Activated T-helper 1 cell treated with anti-CD3 and anti-CD28 coated beads, Interleukin-12 subunit alpha, Interleukin-12 subunit beta, Interleukin-2, Interleukin-4 antibody, amounts not matched to agents 30 ng/mL and 10 ng/mL and 1 ng/mL, durations not matched to agents 14 hours and 24 hours and 36 hours (primary cell): ENCODE results near the gene SELENOI. TPM values are rescaled to one million over a fixed set of nuclear protein-coding genes. Genes with fewer than 3 reads are reported as not detected.
A peak's percentile ranks its signal among the peaks of the same experiment; 100 is the strongest.
"Not testable (repeated sequence)": the region's sequence is repeated elsewhere in the genome, so short reads cannot be mapped to it uniquely, and the experiment has no call there.

Source experiments
- DNase-seq: peaks from one replicate; pipeline ENCODE4 v3.0.0; 2021; ENCODE audit warnings: low spot score
- H3K27ac Mint-ChIP-seq: one replicate; pipeline ENCODE4 v1.8.0; 2021; ENCODE audit warnings: mild to moderate bottlenecking, mixed read lengths
- H3K27me3 Mint-ChIP-seq: one replicate; pipeline ENCODE4 v1.8.0; 2022; ENCODE audit warnings: mild to moderate bottlenecking, moderate library complexity, mixed read lengths; ENCODE audit not compliant: insufficient read depth
- H3K36me3 Mint-ChIP-seq: one replicate; pipeline ENCODE4 v1.8.0; 2021; ENCODE audit warnings: low read depth, mixed read lengths
- H3K4me1 Mint-ChIP-seq: one replicate; pipeline ENCODE4 v1.8.0; 2021; ENCODE audit warnings: low read depth, mixed read lengths
- H3K4me3 Mint-ChIP-seq: one replicate; pipeline ENCODE4 v1.8.0; 2021; ENCODE audit warnings: mild to moderate bottlenecking, moderate library complexity, mixed read lengths
- H3K9me3 Mint-ChIP-seq: one replicate; pipeline ENCODE4 v1.8.0; 2021; ENCODE audit warnings: mixed read lengths
- intact Hi-C: fragments of 100-400 bp; cut with micrococcal nuclease; formaldehyde crosslinking; loops from one replicate; pipeline ENCODE4 v1.15.1; 2024
- total RNA-seq: library from RNA; stranded (reverse); gene quantifications from 2 replicates; pipeline ENCODE4 v1.2.3, GENCODE V29; 2022

Gene SELENOI, protein sequence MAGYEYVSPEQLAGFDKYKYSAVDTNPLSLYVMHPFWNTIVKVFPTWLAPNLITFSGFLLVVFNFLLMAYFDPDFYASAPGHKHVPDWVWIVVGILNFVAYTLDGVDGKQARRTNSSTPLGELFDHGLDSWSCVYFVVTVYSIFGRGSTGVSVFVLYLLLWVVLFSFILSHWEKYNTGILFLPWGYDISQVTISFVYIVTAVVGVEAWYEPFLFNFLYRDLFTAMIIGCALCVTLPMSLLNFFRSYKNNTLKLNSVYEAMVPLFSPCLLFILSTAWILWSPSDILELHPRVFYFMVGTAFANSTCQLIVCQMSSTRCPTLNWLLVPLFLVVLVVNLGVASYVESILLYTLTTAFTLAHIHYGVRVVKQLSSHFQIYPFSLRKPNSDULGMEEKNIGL
- total RNA-seq: 66.6 and 68.2 TPM in 2 replicates

DNA sequence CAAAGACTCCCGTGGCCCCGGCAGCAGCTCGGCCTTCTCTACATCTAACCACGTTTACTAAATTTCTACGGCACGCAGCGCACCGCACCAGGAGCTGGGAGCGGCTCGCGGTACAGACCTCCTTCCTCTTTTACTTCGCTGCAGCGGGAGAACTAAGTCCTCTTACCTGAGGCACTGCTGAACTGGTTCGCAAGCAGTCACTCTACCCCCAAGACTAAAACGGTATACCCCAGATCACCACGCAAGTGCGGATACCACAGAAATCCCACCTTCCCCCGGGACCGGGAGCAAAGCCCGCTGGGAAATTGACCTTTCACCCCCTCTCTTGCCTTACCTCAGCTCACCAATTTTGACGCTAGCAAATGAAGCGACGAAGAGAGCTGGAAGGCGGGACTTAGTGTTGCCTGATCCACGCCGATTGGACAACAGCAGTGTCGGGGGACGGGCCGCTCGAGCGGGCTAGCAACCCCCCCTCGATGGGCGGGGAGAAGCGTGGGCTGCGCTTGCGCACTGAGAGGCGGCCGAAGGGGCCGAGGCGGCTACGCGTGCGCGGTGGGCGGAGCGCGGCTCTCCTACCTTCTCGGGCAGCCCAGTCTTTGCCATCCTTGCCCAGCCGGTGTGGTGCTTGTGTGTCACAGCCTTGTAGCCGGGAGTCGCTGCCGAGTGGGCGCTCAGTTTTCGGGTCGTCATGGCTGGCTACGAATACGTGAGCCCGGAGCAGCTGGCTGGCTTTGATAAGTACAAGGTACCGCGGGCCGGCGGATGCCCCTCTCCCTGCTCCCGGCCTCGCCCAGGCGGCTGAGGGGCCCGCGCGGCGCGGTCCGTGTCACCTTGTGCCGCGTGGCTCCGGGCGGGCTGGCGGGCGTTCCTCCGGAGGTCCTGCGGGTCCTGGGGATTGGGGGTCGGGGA is at the start of gene SELENOI:
SELENOI (plus strand) TSS at position 599 of the 909 bp plus-strand sequence; CDS start at position 689, 90 bp downstream.
- H3K4me1 Mint-ChIP-seq: peaks cover 33% of the 10 kb centered on the region
- no peaks in the 10 kb centered on the region for H3K27me3 Mint-ChIP-seq
- peaks cover 12% of the 10 kb centered on the region for H3K36me3 Mint-ChIP-seq
- peak; percentile 100 for DNase-seq
- peak within 1 kb of the TSS; percentile 98 for H3K27ac Mint-ChIP-seq
- intact Hi-C loops: loop anchor here (1.0 to 5.0 kb wide), 11 partner anchors 15 to 1303 kb away; partner anchors contain the start of genes AGBL5, ASXL2, CENPA and EFR3B
- H3K9me3 Mint-ChIP-seq: no peaks in the 10 kb centered on the region
- H3K4me3 Mint-ChIP-seq: peak within 1 kb of the TSS; percentile 99

DNA sequence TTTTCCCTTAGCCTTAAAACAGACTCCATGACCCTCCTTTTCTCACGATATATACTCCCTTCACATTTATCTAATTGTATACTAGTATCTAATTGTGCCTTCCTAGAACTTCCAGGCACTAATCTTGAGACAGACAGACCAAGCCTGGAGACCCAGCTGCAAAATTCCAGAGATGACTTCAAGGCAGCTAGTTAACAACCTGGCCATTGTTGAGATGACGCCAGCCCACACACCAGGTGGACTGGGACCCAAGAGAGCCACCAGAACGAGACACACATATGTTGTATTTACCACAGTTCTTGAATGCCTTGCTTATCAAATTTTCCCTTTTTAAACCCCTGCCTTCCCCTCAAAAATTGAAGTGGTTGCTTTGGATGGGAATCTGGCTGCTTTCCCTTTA is 48.9 kb upstream of the SELENOI start:
- no peaks in the 10 kb centered on the region for H3K36me3 Mint-ChIP-seq
- no peak for DNase-seq
- H3K9me3 Mint-ChIP-seq: no peaks in the 10 kb centered on the region
- H3K4me3 Mint-ChIP-seq: no peak overlapping the region
- H3K27me3 Mint-ChIP-seq: peaks cover 31% of the 10 kb centered on the region
- H3K27ac Mint-ChIP-seq: no peak overlapping the region
- no peaks in the 10 kb centered on the region for H3K4me1 Mint-ChIP-seq
- intact Hi-C loops: no loop called here

DNA sequence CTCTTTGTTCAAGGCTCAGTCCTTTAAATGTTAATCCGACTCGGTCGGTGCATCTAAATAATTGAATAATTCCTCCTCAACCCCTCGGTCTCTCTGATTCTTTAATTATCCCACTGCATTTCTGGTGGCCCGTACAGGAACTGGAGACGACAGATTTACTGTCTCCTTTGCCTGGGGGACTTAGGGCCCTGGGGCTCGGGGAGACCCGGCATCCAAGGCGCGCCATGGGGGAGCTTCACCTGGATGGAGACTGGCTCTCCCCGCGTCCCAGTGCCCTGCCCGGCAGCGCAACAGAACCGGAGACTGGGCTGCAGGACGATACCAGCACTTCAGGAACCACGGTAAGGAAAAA is 47.7 kb upstream of the SELENOI start:
- Mint-ChIP-seq H3K4me3 (no peak overlapping the region), H3K27me3 (peaks cover 36% of the 10 kb centered on the region), H3K4me1 (no peaks in the 10 kb centered on the region), H3K36me3 (no peaks in the 10 kb centered on the region), H3K9me3 (no peaks in the 10 kb centered on the region), H3K27ac (no peak overlapping the region)
- intact Hi-C loops: loop anchor here (2.0 kb wide), 2 partner anchors 33 to 53 kb away; partner anchors contain the start of genes HADHA and HADHB
- no peak for DNase-seq

DNA sequence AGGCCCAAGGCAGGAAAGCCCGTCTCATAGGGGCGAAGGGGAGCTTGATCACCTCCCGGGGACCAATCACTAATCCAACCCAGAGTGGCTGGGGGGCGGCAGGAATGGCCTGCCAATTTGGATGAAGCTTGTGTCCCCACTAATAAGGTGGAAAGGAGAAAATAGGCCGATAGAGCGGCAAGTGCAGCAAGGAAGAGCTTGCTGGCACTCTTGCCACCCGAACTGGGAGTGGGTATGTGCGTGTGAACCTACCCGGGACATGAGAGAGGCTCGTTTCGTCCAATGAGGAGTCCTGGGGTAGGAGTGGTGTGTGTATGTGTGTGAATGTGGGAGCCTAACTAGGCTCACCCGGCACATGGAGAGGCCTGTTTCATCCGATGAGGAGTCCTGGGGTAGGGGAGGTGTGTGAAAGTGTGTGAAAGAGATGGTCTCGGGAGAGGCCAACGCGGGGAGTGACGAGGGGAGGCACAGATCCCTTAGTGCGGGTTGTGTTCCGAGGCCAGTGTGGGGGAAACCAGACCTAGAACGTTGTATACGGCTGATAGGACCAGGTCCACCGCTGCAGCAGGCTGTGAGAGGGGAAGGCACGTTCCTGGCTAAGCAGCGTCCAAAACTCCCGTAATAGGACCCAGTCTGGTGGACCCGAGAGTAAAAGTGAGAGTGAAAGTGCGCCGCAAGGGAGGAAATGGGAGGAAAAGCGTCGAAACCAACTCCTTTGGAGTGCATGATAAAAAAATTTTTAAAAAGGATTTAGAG is 47.1 kb upstream of the SELENOI start:
- no peaks in the 10 kb centered on the region for H3K36me3 Mint-ChIP-seq
- no peaks in the 10 kb centered on the region for H3K9me3 Mint-ChIP-seq
- no peak overlapping the region for H3K27ac Mint-ChIP-seq
- H3K4me3 Mint-ChIP-seq: no peak overlapping the region
- no peak for DNase-seq
- H3K4me1 Mint-ChIP-seq: no peaks in the 10 kb centered on the region
- intact Hi-C loops: loop anchor here (2.0 kb wide), 2 partner anchors 32 to 54 kb away; partner anchors contain the start of genes HADHA and HADHB
- H3K27me3 Mint-ChIP-seq: peaks cover 36% of the 10 kb centered on the region

DNA sequence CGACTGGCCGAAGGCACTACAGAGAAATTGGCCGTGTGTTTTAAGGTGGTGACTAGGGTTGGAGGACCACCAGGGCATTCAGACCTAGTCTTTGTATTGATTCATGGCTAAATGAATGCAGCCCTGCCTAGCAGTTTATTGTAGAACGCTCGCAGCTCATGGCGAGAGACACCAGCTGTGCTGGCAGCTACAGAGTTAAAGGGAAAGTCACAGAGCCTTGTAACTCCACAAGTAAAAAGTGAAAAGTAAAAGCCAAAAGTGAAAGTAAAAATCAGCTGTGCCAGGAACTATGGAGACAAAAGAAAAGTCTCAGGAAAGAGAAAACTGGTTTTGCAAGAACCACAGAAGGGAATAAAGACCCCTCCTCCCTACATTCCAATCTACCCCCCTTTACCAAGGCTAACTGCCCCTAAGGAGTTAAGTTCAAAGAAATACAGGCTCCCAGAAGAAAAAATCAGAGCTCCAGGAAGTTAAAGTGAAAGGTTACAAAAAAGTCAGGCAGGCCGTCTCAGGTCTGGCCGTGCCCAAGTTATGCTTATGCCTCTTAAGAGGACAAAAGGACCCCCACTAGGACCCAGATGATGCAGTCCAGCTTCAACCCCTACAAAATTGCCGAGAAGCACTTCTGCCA is 46.4 kb upstream of the SELENOI start:
- H3K9me3 Mint-ChIP-seq: no peaks in the 10 kb centered on the region
- intact Hi-C loops: loop anchor here (2.0 kb wide), 2 partner anchors 31 to 55 kb away; partner anchors contain the start of genes HADHA and HADHB
- no peak overlapping the region for H3K27ac Mint-ChIP-seq
- no peaks in the 10 kb centered on the region for H3K36me3 Mint-ChIP-seq
- DNase-seq: no peak
- peaks cover 40% of the 10 kb centered on the region for H3K27me3 Mint-ChIP-seq
- no peaks in the 10 kb centered on the region for H3K4me1 Mint-ChIP-seq
- H3K4me3 Mint-ChIP-seq: no peak overlapping the region

DNA sequence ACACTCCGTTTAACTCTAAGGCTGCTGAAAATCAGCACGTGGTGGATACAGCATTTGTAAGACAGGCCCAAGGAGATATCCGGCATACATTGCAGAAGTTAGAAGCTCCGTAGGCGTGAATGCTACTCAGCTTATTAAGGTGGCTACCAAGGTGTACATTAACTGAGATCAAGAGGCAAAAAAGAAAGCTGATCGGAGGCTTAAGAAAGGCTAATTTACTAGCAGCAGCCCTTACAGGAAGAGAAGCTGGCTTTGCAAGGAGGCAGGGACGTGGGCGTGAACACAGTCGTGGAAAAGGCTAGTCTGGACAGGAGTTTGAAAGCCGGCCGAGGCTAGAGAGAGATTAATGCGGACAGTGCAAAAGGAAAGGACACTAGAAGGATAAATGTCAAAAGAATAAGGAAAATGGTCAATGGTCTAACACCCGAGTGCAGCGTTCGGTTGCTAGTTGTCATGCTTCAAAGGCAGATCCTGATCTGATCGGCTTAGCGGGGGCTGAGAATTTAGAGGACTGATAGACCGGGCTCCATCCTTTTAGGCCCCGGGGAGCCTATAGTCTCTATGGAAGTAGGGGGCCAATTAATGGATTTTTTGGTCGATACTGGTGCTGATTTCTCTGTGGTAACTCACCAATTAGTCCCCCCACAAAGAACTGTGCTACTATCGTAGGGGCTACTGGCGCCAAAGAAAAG is 45.6 kb upstream of the SELENOI start:
- H3K36me3 Mint-ChIP-seq: no peaks in the 10 kb centered on the region
- intact Hi-C loops: no loop called here
- no peaks in the 10 kb centered on the region for H3K9me3 Mint-ChIP-seq
- no peak for DNase-seq
- no peak overlapping the region for H3K4me3 Mint-ChIP-seq
- no peaks in the 10 kb centered on the region for H3K4me1 Mint-ChIP-seq
- no peak overlapping the region for H3K27ac Mint-ChIP-seq
- peaks cover 39% of the 10 kb centered on the region for H3K27me3 Mint-ChIP-seq

DNA sequence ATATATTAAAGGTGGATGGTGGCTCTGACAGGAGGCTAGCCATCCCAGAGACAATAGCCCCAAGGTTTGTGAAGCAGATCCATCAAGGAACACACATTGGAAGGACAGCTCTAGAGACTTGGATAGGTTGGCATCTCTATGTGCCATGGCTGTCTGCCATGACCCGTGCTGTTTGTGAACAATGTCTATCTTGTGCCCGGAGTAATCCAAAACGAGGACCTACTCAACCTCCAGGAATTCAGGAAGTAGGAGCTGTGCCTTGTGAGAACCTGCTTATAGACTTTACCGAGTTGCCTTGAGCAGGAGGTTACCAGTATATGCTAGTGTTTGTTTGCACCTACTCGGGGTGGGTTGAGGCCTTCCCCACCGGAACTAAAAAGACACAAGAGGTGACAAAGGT is 43.1 kb upstream of the SELENOI start:
- H3K9me3 Mint-ChIP-seq: no peaks in the 10 kb centered on the region

DNA sequence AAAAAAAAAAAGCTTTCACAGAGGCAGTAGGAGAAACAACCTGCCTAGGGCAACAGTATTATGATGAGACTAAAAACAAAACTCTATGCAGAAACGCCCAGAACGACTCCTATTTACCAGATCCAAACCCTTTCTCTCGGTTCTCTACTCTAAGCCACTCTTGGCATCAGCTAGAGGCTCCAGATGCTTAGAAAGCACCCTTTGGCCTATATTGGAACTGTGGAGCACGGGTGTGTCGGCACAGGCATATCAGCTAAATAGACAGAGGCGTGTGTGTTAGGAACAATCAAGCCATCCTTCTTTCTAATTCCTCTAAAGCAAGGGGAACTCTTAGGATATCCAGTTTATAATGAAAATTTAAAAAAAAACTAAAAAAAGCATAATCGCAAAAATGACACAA is 40.8 kb upstream of the SELENOI start:
- H3K9me3 Mint-ChIP-seq, H3K36me3 Mint-ChIP-seq, H3K4me3 Mint-ChIP-seq, DNase-seq, H3K27ac Mint-ChIP-seq, intact Hi-C loops, H3K4me1 Mint-ChIP-seq: not testable (repeated sequence)
- H3K27me3 Mint-ChIP-seq: peaks cover 27% of the 10 kb centered on the region

More for the DNA sequence above, 43.1 kb upstream of the SELENOI start:
- Mint-ChIP-seq H3K36me3 (no peaks in the 10 kb centered on the region), H3K4me1 (no peaks in the 10 kb centered on the region), H3K4me3 (no peak overlapping the region), H3K27ac (no peak overlapping the region), H3K27me3 (peaks cover 27% of the 10 kb centered on the region)
- DNase-seq: no peak
- intact Hi-C loops: no loop called here

DNA sequence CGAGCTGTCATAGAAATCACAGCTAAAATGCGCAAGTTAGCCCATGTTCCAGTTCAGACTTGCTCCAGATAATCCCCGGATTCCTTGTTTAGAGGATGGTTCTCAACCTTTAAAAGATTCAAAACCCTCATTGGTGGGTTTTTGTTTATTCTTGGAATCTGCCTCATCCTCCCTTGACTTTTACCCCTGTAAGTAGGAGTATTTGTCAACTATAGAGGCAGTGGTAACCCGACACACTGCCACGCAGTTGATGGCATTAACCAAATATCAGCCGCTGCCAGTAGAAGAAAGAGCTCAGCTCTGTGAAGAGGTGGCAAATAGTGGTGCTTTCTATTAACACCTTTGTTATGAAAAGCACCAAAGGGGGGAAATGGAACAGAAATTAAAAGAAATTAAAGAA is 40.4 kb upstream of the SELENOI start:
- H3K27me3 Mint-ChIP-seq: peaks cover 27% of the 10 kb centered on the region
- H3K27ac Mint-ChIP-seq: no peak overlapping the region

DNA sequence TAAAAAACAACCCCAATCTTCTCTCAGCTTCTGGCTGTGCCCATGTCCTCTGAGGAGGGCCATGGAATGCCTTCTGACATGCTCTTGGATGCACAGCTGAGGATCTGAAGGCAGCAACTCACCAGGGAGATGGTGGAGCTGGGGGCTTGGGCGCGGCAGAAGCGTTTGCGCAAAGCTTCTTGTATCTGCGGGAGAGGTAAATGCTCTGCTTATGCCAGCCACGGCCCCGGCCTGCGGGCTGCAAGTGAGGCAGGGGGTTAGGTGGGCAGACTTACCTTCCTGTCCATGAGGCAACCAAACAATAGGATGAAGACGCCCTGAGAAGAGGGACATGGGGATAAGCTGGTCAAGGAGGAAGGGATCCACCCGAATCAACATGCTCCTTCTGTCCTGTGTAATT is 36.0 kb upstream of the SELENOI start:
- Mint-ChIP-seq H3K4me3 (no peak overlapping the region), H3K36me3 (no peaks in the 10 kb centered on the region), H3K4me1 (no peaks in the 10 kb centered on the region), H3K9me3 (no peaks in the 10 kb centered on the region), H3K27me3 (peaks cover 6% of the 10 kb centered on the region), H3K27ac (no peak overlapping the region)
- no peak for DNase-seq
- intact Hi-C loops: no loop called here

More for the DNA sequence above, 40.4 kb upstream of the SELENOI start:
- H3K9me3 Mint-ChIP-seq: no peaks in the 10 kb centered on the region
- no peaks in the 10 kb centered on the region for H3K36me3 Mint-ChIP-seq
- intact Hi-C loops: no loop called here
- no peak for DNase-seq
- no peaks in the 10 kb centered on the region for H3K4me1 Mint-ChIP-seq
- no peak overlapping the region for H3K4me3 Mint-ChIP-seq

DNA sequence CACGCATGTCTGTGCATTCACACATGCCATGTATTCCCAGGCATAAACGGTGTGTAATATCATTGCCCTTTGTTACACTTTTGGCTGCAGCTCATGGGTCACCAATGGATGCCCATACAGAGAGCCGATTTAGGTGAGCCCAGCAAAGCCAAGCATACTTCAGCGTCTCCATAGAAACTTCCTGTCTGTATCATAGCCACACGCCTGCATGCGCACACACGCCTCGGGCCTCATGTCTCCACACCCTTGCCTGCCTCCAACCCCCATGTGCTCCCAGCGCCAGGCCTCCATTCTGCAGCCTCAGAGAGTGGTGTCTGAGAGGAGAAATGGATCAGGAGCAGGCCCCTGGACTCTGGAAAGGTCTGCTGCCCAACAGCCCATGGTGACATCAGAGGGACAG is 33.5 kb upstream of the SELENOI start:
- no peak for DNase-seq
- no peaks in the 10 kb centered on the region for H3K4me1 Mint-ChIP-seq
- peaks cover 3% of the 10 kb centered on the region for H3K27me3 Mint-ChIP-seq
- no peak overlapping the region for H3K4me3 Mint-ChIP-seq
- no peaks in the 10 kb centered on the region for H3K9me3 Mint-ChIP-seq
- no peaks in the 10 kb centered on the region for H3K36me3 Mint-ChIP-seq
- no peak overlapping the region for H3K27ac Mint-ChIP-seq
- intact Hi-C loops: no loop called here

DNA sequence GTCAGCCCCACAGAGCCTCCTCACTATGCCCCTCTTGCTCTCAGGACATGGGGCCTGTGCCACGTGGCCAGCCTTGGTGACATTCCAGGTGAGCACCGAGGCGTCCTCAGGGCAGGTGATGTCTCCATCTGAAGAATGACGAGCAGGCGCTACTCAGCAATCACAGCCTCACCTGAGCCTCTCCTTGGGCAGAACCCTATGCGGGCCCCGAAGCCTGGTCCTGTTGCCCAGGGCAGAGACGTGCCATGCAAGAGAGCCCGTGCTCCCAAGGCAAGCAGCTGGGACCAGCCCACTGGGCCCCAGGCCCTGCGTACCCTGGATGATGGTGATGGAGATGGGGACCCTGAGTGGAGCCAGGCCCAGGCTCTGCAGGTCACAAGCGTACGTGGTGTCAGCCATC is 32.5 kb upstream of the SELENOI start:
- H3K4me3 Mint-ChIP-seq: no peak overlapping the region
- intact Hi-C loops: no loop called here
- no peaks in the 10 kb centered on the region for H3K4me1 Mint-ChIP-seq
- no peak overlapping the region for H3K27ac Mint-ChIP-seq
- peaks cover 3% of the 10 kb centered on the region for H3K27me3 Mint-ChIP-seq
- no peak for DNase-seq
- no peaks in the 10 kb centered on the region for H3K36me3 Mint-ChIP-seq
- no peaks in the 10 kb centered on the region for H3K9me3 Mint-ChIP-seq
